Pulmonary artery endothelial cell (primary cell): ENCODE data around the gene UMPS. TPM values are rescaled to one million over a fixed set of nuclear protein-coding genes. Genes with fewer than 3 reads are reported as not detected.

ENCODE experiments used
- total RNA-seq: library from RNA; depleted of rRNA; stranded (reverse); fragments of >200 nt; gene quantifications from 2 replicates; pipeline ENCODE4 v1.2.3, GENCODE V29; 2014

UMPS gene
- total RNA-seq, 1 donor from 2014 or later: 37.3 TPM

Other genes starting within 250 kb of the UMPS start
- 161 and 184 TPM in 2 replicates for gene ITGB5, start 156.9 kb downstream of the UMPS start, total RNA-seq
- gene MUC13, start 204.3 kb downstream of the UMPS start, total RNA-seq: not detected in 2 replicates